H1 (cell line): Measurements from ENCODE around the gene AUH. TPM values are rescaled to one million over a fixed set of nuclear protein-coding genes. Genes with fewer than 3 reads are reported as not detected.

Experiments used
- CTCF ChIA-PET: fragments of 300-600 bp; sonication (Branson Sonifier 250); formaldehyde crosslinking; loops from one replicate; lab custom pipeline; 2021; ENCODE audit not compliant: partially characterized antibody; lab: Charles Lee
- POLR2A ChIA-PET: fragments of 300-600 bp; sonication (Branson Sonifier 250); formaldehyde crosslinking; loops from one replicate; lab custom pipeline; 2021; ENCODE audit warnings: inconsistent platforms; ENCODE audit not compliant: partially characterized antibody; lab: Charles Lee
- DNase-seq, 2 experiments: peaks; one replicate each; pipeline versions ENCODE4 v3.0.0 to v3.0.0-alpha.2; 2010 to 2022; ENCODE audit warnings: low spot score in 2 of 2, low read depth in 1 of 2, mixed read lengths in 1 of 2
- FAIRE-seq: peaks from 2 replicates; lab custom pipeline; 2011; peaks lifted over from hg19 to GRCh38; lab: Jason Lieb, UNC
- H2AFZ ChIP-seq: 2 replicates; pipeline ENCODE4 v1.8.1; 2012; ENCODE audit warnings: low read length, inconsistent platforms
- H2AK5ac ChIP-seq: 2 replicates; pipeline ENCODE4 v1.6.1; 2013; ENCODE audit warnings: low read depth, low read length
- H2BK120ac ChIP-seq: replicated peaks from 2 replicates; pipeline ENCODE3; 2013; ENCODE audit warnings: low read depth, low read length, inconsistent platforms
- H2BK12ac ChIP-seq: 2 replicates; pipeline ENCODE4 v1.6.1; 2013; ENCODE audit warnings: low read depth, low read length
- H2BK15ac ChIP-seq: 2 replicates; pipeline ENCODE4 v1.6.1; 2013; ENCODE audit warnings: low read length
- H2BK20ac ChIP-seq: 2 replicates; pipeline ENCODE4 v1.6.1; 2013; ENCODE audit warnings: low read length
- H2BK5ac ChIP-seq: 2 replicates; pipeline ENCODE4 v1.6.1; 2013; ENCODE audit warnings: low read depth, low read length
- H3K14ac ChIP-seq: 2 replicates; pipeline ENCODE4 v1.6.1; 2013; ENCODE audit warnings: inconsistent platforms; ENCODE audit not compliant: insufficient read length
- H3K18ac ChIP-seq: 2 replicates; pipeline ENCODE4 v1.6.1; 2013; ENCODE audit warnings: low read length; ENCODE audit errors: extremely low read depth
- H3K23ac ChIP-seq: 2 replicates; pipeline ENCODE4 v1.6.1; 2013; ENCODE audit warnings: inconsistent platforms; ENCODE audit not compliant: insufficient read length
- H3K23me2 ChIP-seq: 2 replicates; pipeline ENCODE4 v1.6.1; 2013; ENCODE audit warnings: low read depth, low read length
- H3K27ac ChIP-seq: 2 replicates; pipeline ENCODE4 v1.6.1; 2011; ENCODE audit warnings: low read depth, low read length, inconsistent platforms
- H3K27me3 ChIP-seq, 4 experiments: replicated peaks in 1 of 4; 1 replicate in 1 of 4; 2 replicates in 3 of 4; pipeline versions ENCODE4 v1.6.1 to v1.8.1; 2011 to 2013; ENCODE audit warnings: low read length in 3 of 4, mild to moderate bottlenecking in 3 of 4, inconsistent platforms in 2 of 4, mixed read lengths in 2 of 4, moderate library complexity in 1 of 4; ENCODE audit not compliant: control insufficient read depth in 3 of 4, insufficient read depth in 3 of 4; ENCODE audit errors: extremely low read depth in 1 of 4
- H3K36me3 ChIP-seq, 4 experiments: 2 replicates each; pipeline versions ENCODE4 v1.6.1 to v1.8.1; 2011 to 2013; ENCODE audit warnings: mild to moderate bottlenecking in 4 of 4, low read length in 3 of 4, moderate library complexity in 2 of 4, control low read depth in 1 of 4, inconsistent platforms in 1 of 4; ENCODE audit not compliant: insufficient read depth in 4 of 4, control insufficient read depth in 2 of 4
- H3K4ac ChIP-seq: replicated peaks from 2 replicates; pipeline ENCODE3; 2013; ENCODE audit warnings: low read length, low read depth, mixed read lengths, inconsistent platforms; ENCODE audit not compliant: insufficient read length
- H3K4me1 ChIP-seq, 4 experiments: replicated peaks in 1 of 4; 1 replicate in 1 of 4; 2 replicates in 3 of 4; pipeline versions ENCODE4 v1.6.1 to v1.8.1; 2011 to 2013; ENCODE audit warnings: low read length in 3 of 4, inconsistent platforms in 2 of 4, mixed read lengths in 1 of 4; ENCODE audit not compliant: insufficient read depth in 4 of 4, control insufficient read depth in 3 of 4
- H3K4me2 ChIP-seq, 2 experiments: 2 replicates each; pipeline versions ENCODE4 v1.6.1 to v1.8.1; 2011 to 2013; ENCODE audit warnings: low read depth in 2 of 2, low read length in 2 of 2, control low read depth in 1 of 2, inconsistent platforms in 1 of 2, mild to moderate bottlenecking in 1 of 2; ENCODE audit not compliant: insufficient read depth in 1 of 2
- H3K4me3 ChIP-seq, 4 experiments: fragments of 200-600, 300-600 bp in 1 of 4; sonication (generic), shearing (Covaris generic), sonication (Bioruptor Twin) in 1 of 4; 2 replicates each; pipeline versions ENCODE4 v1.5.1 to v1.8.1; 2011 to 2016; ENCODE audit warnings: low read length in 4 of 4, low read depth in 3 of 4, control low read depth in 2 of 4, inconsistent platforms in 2 of 4, mild to moderate bottlenecking in 2 of 4, mixed read lengths in 1 of 4, moderate library complexity in 1 of 4; ENCODE audit not compliant: insufficient read depth in 2 of 4; ENCODE audit errors: extremely low read depth in 1 of 4
- H3K56ac ChIP-seq: replicated peaks from 2 replicates; pipeline ENCODE3; 2013; ENCODE audit warnings: low read depth, mild to moderate bottlenecking, mixed read lengths, low read length, inconsistent platforms; ENCODE audit not compliant: insufficient read length
- H3K79me1 ChIP-seq: 2 replicates; pipeline ENCODE4 v1.6.1; 2013; ENCODE audit warnings: low read depth, low read length, control low read depth
- H3K79me2 ChIP-seq, 2 experiments: 2 replicates each; pipeline versions ENCODE4 v1.6.1 to v1.8.1; 2012 to 2013; ENCODE audit warnings: low read length in 2 of 2, mild to moderate bottlenecking in 2 of 2, inconsistent platforms in 1 of 2; ENCODE audit not compliant: insufficient read depth in 2 of 2, control insufficient read depth in 1 of 2
- H3K9ac ChIP-seq, 4 experiments: replicated peaks in 1 of 4; 1 replicate in 1 of 4; 2 replicates in 3 of 4; pipeline versions ENCODE4 v1.6.1 to v1.8.1; 2011 to 2013; ENCODE audit warnings: low read depth in 3 of 4, low read length in 3 of 4, control low read depth in 2 of 4, mild to moderate bottlenecking in 2 of 4, moderate library complexity in 2 of 4, inconsistent platforms in 1 of 4; ENCODE audit errors: extremely low read depth in 1 of 4
- H3K9me3 ChIP-seq, 2 experiments: 2 replicates each; pipeline versions ENCODE4 v1.6.1 to v1.8.1; 2012 to 2013; ENCODE audit warnings: mild to moderate bottlenecking in 2 of 2, moderate library complexity in 2 of 2, control low read depth in 1 of 2, inconsistent platforms in 1 of 2, low read depth in 1 of 2, low read length in 1 of 2, mixed read lengths in 1 of 2; ENCODE audit not compliant: insufficient read depth in 2 of 2
- H4K20me1 ChIP-seq, 2 experiments: replicated peaks in 1 of 2; 2 replicates each; pipeline versions ENCODE3 to v1.8.1; 2011 to 2013; ENCODE audit warnings: inconsistent platforms in 2 of 2, low read length in 2 of 2, mild to moderate bottlenecking in 1 of 2; ENCODE audit not compliant: insufficient read depth in 2 of 2, control insufficient read depth in 1 of 2
- H4K5ac ChIP-seq: 2 replicates; pipeline ENCODE4 v1.6.1; 2013; ENCODE audit warnings: low read length, low read depth, mixed read lengths, inconsistent platforms; ENCODE audit not compliant: insufficient read length
- H4K8ac ChIP-seq: 2 replicates; pipeline ENCODE4 v1.8.0; 2013; ENCODE audit warnings: mild to moderate bottlenecking, moderate library complexity, low read length, inconsistent platforms; ENCODE audit not compliant: insufficient read depth; ENCODE audit errors: extremely low read depth
- H4K91ac ChIP-seq: replicated peaks from 2 replicates; pipeline ENCODE3; 2013; ENCODE audit warnings: low read length, mixed read lengths, inconsistent platforms; ENCODE audit not compliant: insufficient read length
- ASH2L ChIP-seq: fragments of 200-600, 300-600 bp; sonication (generic); IDR thresholded peaks from one replicate; pipeline ENCODE4 v1.7.1; 2017; ENCODE audit warnings: low read length
- EZH2 ChIP-seq: fragments of 200-600 bp; sonication (generic); IDR thresholded peaks from 2 replicates; pipeline ENCODE4 v1.7.1; 2012; ENCODE audit warnings: low read depth, mild to moderate bottlenecking, moderate library complexity, low read length, inconsistent platforms; ENCODE audit not compliant: severe bottlenecking
- KDM4A ChIP-seq: IDR thresholded peaks from one replicate; pipeline ENCODE4 v1.7.1; 2012; ENCODE audit warnings: low read depth, mild to moderate bottlenecking, moderate library complexity, low read length, inconsistent platforms; ENCODE audit not compliant: severe bottlenecking
- KDM5A ChIP-seq: fragments of 200-600 bp; IDR thresholded peaks from 2 replicates; pipeline ENCODE4 v1.7.1; 2012; ENCODE audit warnings: mild to moderate bottlenecking, low read length, inconsistent platforms, mixed read lengths
- MAFK ChIP-seq: IDR thresholded peaks from 2 replicates; pipeline ENCODE4 v1.6.1; 2012; ENCODE audit warnings: low read depth, mild to moderate bottlenecking, improper control_type of control experiment, low read length
- NANOG ChIP-seq: IDR thresholded peaks from 2 replicates; pipeline ENCODE4 v1.6.1; 2011; ENCODE audit warnings: low read length, low read depth, mild to moderate bottlenecking, inconsistent platforms; ENCODE audit not compliant: insufficient read depth, poor library complexity, severe bottlenecking
- PHF8 ChIP-seq: fragments of 200-600 bp; sonication (generic); conservative IDR thresholded peaks from 2 replicates; pipeline ENCODE4 v1.7.1; 2012; ENCODE audit warnings: low read depth, mild to moderate bottlenecking, inconsistent platforms, low read length, moderate library complexity
- POLR2A ChIP-seq, 2 experiments: IDR thresholded peaks; 1 replicate in 1 of 2; 2 replicates in 1 of 2; pipeline ENCODE4 v1.6.1; 2011; ENCODE audit warnings: low read depth in 2 of 2, low read length in 2 of 2, mild to moderate bottlenecking in 2 of 2; ENCODE audit errors: control extremely low read depth in 1 of 2
- SIN3A ChIP-seq, 2 experiments: IDR thresholded peaks in 1 of 2; conservative IDR thresholded peaks in 1 of 2; 2 replicates each; pipeline ENCODE4 v1.6.1; 2011 to 2012; ENCODE audit warnings: low read length in 2 of 2, improper control_type of control experiment in 1 of 2, low read depth in 1 of 2, mild to moderate bottlenecking in 1 of 2
- TEAD4 ChIP-seq: IDR thresholded peaks from 2 replicates; pipeline ENCODE4 v1.6.1; 2012; ENCODE audit warnings: low read depth, low read length, inconsistent platforms, mixed read lengths
- YY1 ChIP-seq: IDR thresholded peaks from 2 replicates; pipeline ENCODE4 v1.6.1; 2011; ENCODE audit warnings: low read depth, mild to moderate bottlenecking, low read length
- WGBS, 2 experiments: shearing (Covaris generic) in 1 of 2; methylation state at CpG; one replicate each; pipeline versions ENCODE4 v1.1.6 to v1.1.7; 2013 to 2015; ENCODE audit warnings: low lambda C conversion rate in 2 of 2, mixed read lengths in 2 of 2, inconsistent platforms in 1 of 2, low coverage in 1 of 2, missing lambda C conversion rate in 1 of 2; ENCODE audit not compliant: insufficient replicate concordance in 2 of 2, insufficient coverage in 1 of 2, insufficient read length in 1 of 2; ENCODE audit errors: extremely low coverage in 1 of 2, missing lambda C conversion rate in 1 of 2; 5-methylcytosine and 5-hydroxymethylcytosine counted together
- polyA plus RNA-seq, 7 experiments: library from polyadenylated mRNA; depleted of rRNA in 3 of 7; stranded (reverse) in 5 of 7; unstranded in 2 of 7; fragments of >200 nt in 5 of 7; fragments of 200-250 nt in 2 of 7; gene quantifications; 1 replicate in 5 of 7; 2 replicates in 1 of 7; 4 replicates in 1 of 7; pipeline versions ENCODE4 v1.2.1 to v1.2.3, GENCODE V29; 2011 to 2013; ENCODE audit warnings: missing spikeins in 2 of 7, mixed read lengths in 2 of 7
- total RNA-seq: library from RNA; stranded (reverse); fragmentation: NEBNext Ultra II Directional; extraction: Animal tissue kit (Norgen Biotek cat#: 25700); gene quantifications from 2 replicates; pipeline ENCODE4 v1.2.1, GENCODE V29; 2021

Gene AUH
- total and polyA plus RNA-seq, 2 of the 8 experiments (the other 6 are each of a cell fraction or from before 2014, with no cell fraction given) = 5.8 to 21.9 TPM

DNA sequence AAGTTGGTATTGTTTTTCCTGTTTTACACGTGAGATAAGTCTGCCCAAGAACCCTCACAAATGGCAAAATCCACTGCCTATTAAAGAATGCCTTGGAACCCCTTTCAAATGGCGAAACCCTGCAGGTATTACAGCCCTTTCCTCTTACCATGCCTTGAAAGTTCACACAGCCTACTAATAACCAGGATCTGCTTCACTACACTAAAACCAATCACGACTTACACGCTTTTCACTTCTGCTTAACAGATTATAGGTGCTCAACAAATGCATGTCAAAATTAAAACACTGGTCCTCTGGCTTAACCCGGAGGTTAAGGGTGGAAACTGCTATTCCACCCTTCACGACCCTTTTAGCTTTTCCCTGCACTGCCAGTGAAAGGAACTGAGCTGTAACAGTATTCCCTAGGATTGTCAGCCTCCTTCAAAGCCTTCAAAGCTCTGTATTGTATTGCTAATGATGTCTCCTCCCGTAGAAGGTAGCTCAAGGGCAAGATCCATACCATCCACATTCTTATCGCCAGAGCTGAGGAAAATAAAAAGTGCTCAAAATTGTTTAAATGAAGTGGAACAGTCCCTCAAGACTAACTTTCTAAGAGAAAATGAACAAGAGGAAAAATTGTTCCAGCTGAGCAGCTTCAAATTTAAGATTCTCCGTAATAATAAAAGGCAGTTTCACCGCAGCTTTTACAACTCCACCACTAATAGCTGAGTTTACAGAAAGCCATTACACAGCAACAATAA lies 997 bp downstream of the AUH start:
- no peak overlapping the region for H4K8ac ChIP-seq
- FAIRE-seq = peak; percentile 77
- H3K79me2 ChIP-seq = peaks cover 16 to 54% of the 10 kb centered on the region in 2 experiments
- H3K23ac ChIP-seq = no peak overlapping the region
- H3K4ac ChIP-seq = no peak overlapping the region
- WGBS, 2 experiments = 15% methylated on average over 10 of the region's 10 CpGs; no CpG with 5 or more reads in 1 of the 2 experiments
- no peak overlapping the region for H2AFZ ChIP-seq
- peak overlapping the region; percentile 37; the same call in 1 of the 2 replicates for H2BK5ac ChIP-seq
- H3K23me2 ChIP-seq = peaks cover 4% of the 10 kb centered on the region; the same call in 1 of the 2 replicates
- H2BK15ac ChIP-seq = no peak overlapping the region
- peaks cover 0 to 15% (median under 1%) of the 10 kb centered on the region in 4 experiments; a peak in 5 of 8 replicates for H3K36me3 ChIP-seq
- H4K91ac ChIP-seq = no peak overlapping the region
- no peak overlapping the region for H2AK5ac ChIP-seq
- H3K56ac ChIP-seq = no peak overlapping the region
- H2BK12ac ChIP-seq = peak overlapping the region; percentile 30; the same call in 1 of the 2 replicates
- peak overlapping the region; percentile 78 to 94 (median 91) for H3K4me3 ChIP-seq
- H3K18ac ChIP-seq = no peak overlapping the region
- POLR2A ChIA-PET = interaction anchor here (0.7 to 2.0 kb wide), 11 partner anchors 12 to 354 kb away, joined by 3 to 7 read pairs (median 3); no protein-coding TSS in a partner anchor
- peaks cover 3% of the 10 kb centered on the region; the same call in 1 of the 2 replicates for H3K79me1 ChIP-seq
- CTCF ChIA-PET = interaction anchor here (0.7 to 1.9 kb wide), 4 partner anchors 14 to 327 kb away, joined by 3 to 6 read pairs (median 4); no protein-coding TSS in a partner anchor
- H4K5ac ChIP-seq = no peak overlapping the region
- H2BK20ac ChIP-seq = no peak overlapping the region
- H4K20me1 ChIP-seq = peaks cover 7 to 12% of the 10 kb centered on the region in 2 experiments
- no peak overlapping the region for H3K14ac ChIP-seq
- no peak overlapping the region for H2BK120ac ChIP-seq
- DNase-seq = no peak
- peaks cover 3 to 5% of the 10 kb centered on the region in 2 experiments; a peak in 3 of 4 replicates for H3K9me3 ChIP-seq
- H3K27ac ChIP-seq = peak overlapping the region; percentile 85
- H3K27me3 ChIP-seq = no peaks in the 10 kb centered on the region
- peak overlapping the region; percentile 88 to 99 (median 90) for H3K9ac ChIP-seq
- H3K4me2 ChIP-seq = peak overlapping the region; percentile 79 to 89
- H3K4me1 ChIP-seq = peaks cover 4 to 10% (median 9%) of the 10 kb centered on the region in 4 experiments; a peak in 6 of 7 replicates
- no peak for TF ChIP-seq KDM5A
- no peak for TF ChIP-seq TEAD4
- TF ChIP-seq PHF8 = no peak
- TF ChIP-seq MAFK = no peak
- peak; percentile 9 for TF ChIP-seq NANOG
- peak; percentile 49 to 85; a peak in 2 of 4 replicates for TF ChIP-seq SIN3A (conservative IDR thresholded peaks at IDR 0.05 in 1 of 2, IDR thresholded peaks at IDR 0.05 in 1 of 2; ENCODE audit: low read depth in 1 of 2, low read length in 2 of 2)
- TF ChIP-seq YY1 = 0 out of 2 replicates have a peak, but pooled peaks have one; percentile 24
- TF ChIP-seq KDM4A = no peak
- TF ChIP-seq EZH2 = no peak
- peak in 1 of 2 experiments; percentile 47; a peak in 1 of 3 replicates for TF ChIP-seq POLR2A (IDR thresholded peaks at IDR 0.05; ENCODE audit: control extremely low read depth in 1 of 2, low read depth in 2 of 2, low read length in 2 of 2)
- no peak for TF ChIP-seq ASH2L
